ENCODE results near the gene TFCP2.

The TFCP2 gene

GRCh38 chr12:51174501-51174900, 1.6 kb upstream of the TFCP2 start:
- H4K20me1 ChIP-seq (ENCODE audit: insufficient read depth, low read length, poor library complexity, severe bottlenecking), result no peaks in the 10 kb centered on the region
- H3K9me2 ChIP-seq (replicated peaks; ENCODE audit: low read depth, low read length), result no peaks in the 10 kb centered on the region
- H3K4me2 ChIP-seq (ENCODE audit: low read depth, low read length, poor library complexity, severe bottlenecking), result no peak overlapping the region
- no peaks in the 10 kb centered on the region for H3K9me3 ChIP-seq (ENCODE audit: insufficient read depth, low read depth, low read length)
- no peak overlapping the region for H3K4me3 ChIP-seq (ENCODE audit: low read length, poor library complexity, severe bottlenecking)
- H3K79me2 ChIP-seq (ENCODE audit: insufficient read depth, low read length), result no peaks in the 10 kb centered on the region
- no peak overlapping the region for H2AFZ ChIP-seq (ENCODE audit: low read length)
- H3F3A ChIP-seq (ENCODE audit: low read depth), result no peaks in the 10 kb centered on the region
- TF ChIP-seq CTCF (conservative IDR thresholded peaks at IDR 0.05; ENCODE audit: low read length) (no peak), EZH2phosphoT487 (IDR thresholded peaks at IDR 0.05; ENCODE audit: borderline replicate concordance) (no peak)
- no peaks in the 10 kb centered on the region for H3K4me1 ChIP-seq (ENCODE audit: insufficient read depth, low read length, poor library complexity, severe bottlenecking)
- H3K27me3 ChIP-seq (ENCODE audit: insufficient read depth, low read length, poor library complexity, severe bottlenecking), result no peaks in the 10 kb centered on the region
- no peak overlapping the region for H3K9ac ChIP-seq (ENCODE audit: low read depth, low read length, poor library complexity, severe bottlenecking)
- H3K36me3 ChIP-seq (ENCODE audit: insufficient read depth, low read length), result no peaks in the 10 kb centered on the region

GRCh38 chr12:51171884-51172514, 936 bp downstream of the TFCP2 start:
- no peak overlapping the region for H2AFZ ChIP-seq (ENCODE audit: low read length)

GRCh38 chr12:51163795-51164194, 9.1 kb downstream of the TFCP2 start:
- H3K36me3 ChIP-seq (ENCODE audit: insufficient read depth, low read length), result no peaks in the 10 kb centered on the region
- no peaks in the 10 kb centered on the region for H3K9me2 ChIP-seq (replicated peaks; ENCODE audit: low read depth, low read length)
- no peaks in the 10 kb centered on the region for H4K20me1 ChIP-seq (ENCODE audit: insufficient read depth, low read length, poor library complexity, severe bottlenecking)
- H3K9ac ChIP-seq (ENCODE audit: low read depth, low read length, poor library complexity, severe bottlenecking), result no peak overlapping the region
- no peak overlapping the region for H2AFZ ChIP-seq (ENCODE audit: low read length)
- no peak overlapping the region for H3K4me2 ChIP-seq (ENCODE audit: low read depth, low read length, poor library complexity, severe bottlenecking)
- H3K27me3 ChIP-seq (ENCODE audit: insufficient read depth, low read length, poor library complexity, severe bottlenecking), result no peaks in the 10 kb centered on the region
- H3K9me3 ChIP-seq (ENCODE audit: insufficient read depth, low read depth, low read length), result no peaks in the 10 kb centered on the region
- H3K4me3 ChIP-seq (ENCODE audit: low read length, poor library complexity, severe bottlenecking), result no peak overlapping the region
- H3F3A ChIP-seq (ENCODE audit: low read depth), result no peaks in the 10 kb centered on the region
- H3K79me2 ChIP-seq (ENCODE audit: insufficient read depth, low read length), result no peaks in the 10 kb centered on the region
- no peaks in the 10 kb centered on the region for H3K4me1 ChIP-seq (ENCODE audit: insufficient read depth, low read length, poor library complexity, severe bottlenecking)
- TF ChIP-seq EZH2phosphoT487 (IDR thresholded peaks at IDR 0.05; ENCODE audit: borderline replicate concordance) (no peak), CTCF (conservative IDR thresholded peaks at IDR 0.05; ENCODE audit: low read length) (no peak)

More at GRCh38 chr12:51171884-51172514, 936 bp downstream of the TFCP2 start:
- no peaks in the 10 kb centered on the region for H3K4me1 ChIP-seq (ENCODE audit: insufficient read depth, low read length, poor library complexity, severe bottlenecking)
- H3K9me2 ChIP-seq (replicated peaks; ENCODE audit: low read depth, low read length), result no peaks in the 10 kb centered on the region
- no peaks in the 10 kb centered on the region for H3K36me3 ChIP-seq (ENCODE audit: insufficient read depth, low read length)
- H3K9ac ChIP-seq (ENCODE audit: low read depth, low read length, poor library complexity, severe bottlenecking), result no peak overlapping the region
- H3K9me3 ChIP-seq (ENCODE audit: insufficient read depth, low read depth, low read length), result no peaks in the 10 kb centered on the region
- TF ChIP-seq CTCF (conservative IDR thresholded peaks at IDR 0.05; ENCODE audit: low read length) (no peak), EZH2phosphoT487 (IDR thresholded peaks at IDR 0.05; ENCODE audit: borderline replicate concordance) (no peak)
- H3K4me3 ChIP-seq (ENCODE audit: low read length, poor library complexity, severe bottlenecking), result no peak overlapping the region
- H3K27me3 ChIP-seq (ENCODE audit: insufficient read depth, low read length, poor library complexity, severe bottlenecking), result no peaks in the 10 kb centered on the region
- H3F3A ChIP-seq (ENCODE audit: low read depth), result no peaks in the 10 kb centered on the region
- H3K79me2 ChIP-seq (ENCODE audit: insufficient read depth, low read length), result no peaks in the 10 kb centered on the region
- no peak overlapping the region for H3K4me2 ChIP-seq (ENCODE audit: low read depth, low read length, poor library complexity, severe bottlenecking)
- H4K20me1 ChIP-seq (ENCODE audit: insufficient read depth, low read length, poor library complexity, severe bottlenecking), result no peaks in the 10 kb centered on the region

Data from Loucy (cell line).